Ascending aorta (tissue), 2 donors: ENCODE results near the gene KRTAP12-4. TPM values are rescaled to one million over a fixed set of nuclear protein-coding genes. Genes with fewer than 3 reads are reported as not detected.
"Not testable (repeated sequence)": the region's sequence is repeated elsewhere in the genome, so short reads cannot be mapped to it uniquely, and the experiment has no call there.

ENCODE experiments used
- DNase-seq, 2 donors: peaks; one replicate each; pipeline ENCODE4 v3.0.0-alpha.2; 2019; ENCODE audit warnings: low spot score in 2 of 2
- H3K27ac ChIP-seq, 2 donors: fragments of 200-600 bp; sonication (generic); one replicate each; pipeline ENCODE4 v1.5.1; 2016 to 2017; ENCODE audit warnings: mild to moderate bottlenecking in 1 of 2
- H3K27me3 ChIP-seq: fragments of 200-600 bp; sonication (generic); one replicate; pipeline ENCODE4 v1.5.1; 2017
- H3K36me3 ChIP-seq, 2 donors: fragments of 200-600 bp; sonication (generic); one replicate each; pipeline ENCODE4 v1.5.1; 2016
- H3K4me1 ChIP-seq, 2 donors: fragments of 200-600 bp; sonication (generic); one replicate each; pipeline ENCODE4 v1.5.1; 2016 to 2017; ENCODE audit warnings: mild to moderate bottlenecking in 1 of 2
- H3K4me3 ChIP-seq, 2 donors: fragments of 200-600 bp; sonication (generic); one replicate each; pipeline ENCODE4 v1.5.1; 2016 to 2017; ENCODE audit warnings: mild to moderate bottlenecking in 1 of 2
- H3K9me3 ChIP-seq, 2 donors: fragments of 200-600 bp; sonication (generic); one replicate each; pipeline ENCODE4 v1.5.1; 2016
- CTCF ChIP-seq, 3 experiments: fragments of 200-600 bp in 2 of 3; fragments of 450-650 bp in 1 of 3; sonication (generic) in 2 of 3; IDR thresholded peaks; one replicate each; pipeline ENCODE4 v1.5.1; 2016 to 2019; ENCODE audit warnings: antibody characterized with exemption in 3 of 3, mild to moderate bottlenecking in 1 of 3, moderate library complexity in 1 of 3
- intact Hi-C: fragments of 100-400 bp; cut with DNase I; formaldehyde crosslinking; loops from one replicate; pipeline ENCODE4 v1.15.1; 2023
- total RNA-seq: library from RNA; depleted of rRNA; stranded (reverse); fragments of >200 nt; gene quantifications from one replicate; pipeline ENCODE4 v1.1.0, GENCODE V29; 2016

Gene KRTAP12-4
- total RNA-seq, 1 donor from 2014 or later, result not detected

GRCh38 chr21:44648557-44649311, 5.7 kb downstream of the KRTAP12-4 start:
- TF ChIP-seq CTCF (IDR thresholded peaks at IDR 0.05), result no peak
- intact Hi-C loops, result no loop called here
- no peaks in the 10 kb centered on the region for H3K27me3 ChIP-seq

GRCh38 chr21:44647222-44647552, 7.3 kb downstream of the KRTAP12-4 start:
- intact Hi-C loops, result no loop called here
- Histone ChIP-seq H3K4me3 (no peak overlapping the region), H3K36me3 (no peaks in the 10 kb centered on the region), H3K27me3 (no peaks in the 10 kb centered on the region), H3K27ac (no peak overlapping the region), H3K9me3 (peaks cover 0 to 20% of the 10 kb centered on the region in 2 donors), H3K4me1 (no peaks in the 10 kb centered on the region)
- no peak for DNase-seq
- no peak for TF ChIP-seq CTCF (IDR thresholded peaks at IDR 0.05)

More at GRCh38 chr21:44648557-44649311, 5.7 kb downstream of the KRTAP12-4 start:
- DNase-seq, result no peak
- H3K9me3 ChIP-seq, result peaks cover 0 to 20% of the 10 kb centered on the region in 2 donors
- no peaks in the 10 kb centered on the region for H3K4me1 ChIP-seq
- no peak overlapping the region for H3K27ac ChIP-seq
- no peaks in the 10 kb centered on the region for H3K36me3 ChIP-seq
- H3K4me3 ChIP-seq, result no peak overlapping the region

GRCh38 chr21:44646366-44647221, 7.9 kb downstream of the KRTAP12-4 start, which contains the start of gene KRTAP10-11:
KRTAP10-11 (plus strand) TSS chr21:44646414; CDS start chr21:44646459, 45 bp downstream.
- H3K4me1 ChIP-seq, H3K36me3 ChIP-seq, H3K27me3 ChIP-seq, H3K27ac ChIP-seq, intact Hi-C loops, DNase-seq, H3K4me3 ChIP-seq: not testable (repeated sequence)
- peaks cover 0 to 20% of the 10 kb centered on the region in 2 donors for H3K9me3 ChIP-seq

- Histone ChIP-seq H3K4me3 (no peak overlapping the region), H3K4me1 (no peaks in the 10 kb centered on the region), H3K9me3 (peaks cover 0 to 20% of the 10 kb centered on the region in 2 donors), H3K27ac (no peak overlapping the region), H3K27me3 (no peaks in the 10 kb centered on the region), H3K36me3 (no peaks in the 10 kb centered on the region)
- intact Hi-C loops, result no loop called here
- no peak for TF ChIP-seq CTCF (IDR thresholded peaks at IDR 0.05)
- DNase-seq, result no peak
Observed at GRCh38 chr21:44644878-44645277, 9.6 kb downstream of the KRTAP12-4 start.

DNA sequence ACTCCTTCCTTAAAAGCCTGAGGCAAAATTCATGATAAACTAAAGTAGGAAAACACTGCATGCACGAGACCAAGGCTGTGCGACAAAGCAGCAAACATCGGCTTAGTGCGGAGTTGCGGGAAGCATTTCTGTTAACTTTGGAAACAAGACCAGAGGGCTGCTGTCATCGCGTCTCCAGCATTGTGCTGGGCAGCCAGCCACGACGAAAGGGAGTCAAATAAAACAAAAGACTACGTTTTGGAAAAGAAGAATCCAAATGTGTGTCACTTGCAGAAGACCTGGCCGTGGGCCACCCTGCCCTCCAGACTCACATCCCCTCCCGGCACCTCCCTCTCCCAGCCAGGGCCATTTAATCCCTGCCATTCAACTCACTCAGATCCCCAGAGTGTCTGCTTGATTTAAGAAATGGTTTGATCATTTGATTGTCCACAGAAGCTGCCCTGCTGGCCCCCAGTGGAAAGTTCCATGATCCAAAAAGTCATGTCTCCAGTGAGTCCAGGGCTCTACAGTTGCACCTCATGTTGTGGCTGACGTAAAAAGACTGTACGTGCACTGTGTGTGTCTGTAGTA, 10.6 kb downstream of the KRTAP12-4 start:
- Histone ChIP-seq H3K4me3 (no peak overlapping the region), H3K4me1 (no peaks in the 10 kb centered on the region), H3K27me3 (no peaks in the 10 kb centered on the region), H3K36me3 (no peaks in the 10 kb centered on the region), H3K9me3 (peaks cover 0 to 20% of the 10 kb centered on the region in 2 donors), H3K27ac (no peak overlapping the region)
- no peak for TF ChIP-seq CTCF (IDR thresholded peaks at IDR 0.05)
- no peak for DNase-seq
- intact Hi-C loops, result no loop called here

- Histone ChIP-seq H3K4me1 (no peaks in the 10 kb centered on the region), H3K27me3 (no peaks in the 10 kb centered on the region), H3K9me3 (peaks cover 0 to 19% of the 10 kb centered on the region in 2 donors), H3K36me3 (no peaks in the 10 kb centered on the region), H3K4me3 (no peak overlapping the region), H3K27ac (no peak overlapping the region)
- TF ChIP-seq CTCF (IDR thresholded peaks at IDR 0.05), result no peak
- DNase-seq, result no peak
- intact Hi-C loops, result no loop called here
Observed at GRCh38 chr21:44640761-44641160, 13.7 kb downstream of the KRTAP12-4 start.
